KOPT-K1 (cell line): ENCODE data around the gene TSHZ2.
"Not testable (repeated sequence)": the region's sequence is repeated elsewhere in the genome, so short reads cannot be mapped to it uniquely, and the experiment has no call there.

ENCODE experiments used
- H3K27ac ChIP-seq: fragments of 200-600 bp; sonication (generic); 2 replicates; pipeline ENCODE4 v1.5.1; 2016; ENCODE audit warnings: antibody characterized with exemption, mild to moderate bottlenecking, low read depth, low read length; ENCODE audit not compliant: poor library complexity, severe bottlenecking
- H3K36me3 ChIP-seq: fragments of 200-600 bp; sonication (generic); 2 replicates; pipeline ENCODE4 v1.5.1; 2017; ENCODE audit warnings: antibody characterized with exemption, mild to moderate bottlenecking, low read length, moderate library complexity; ENCODE audit not compliant: insufficient read depth
- H3K9me3 ChIP-seq: fragments of 200-600 bp; sonication (generic); 2 replicates; pipeline ENCODE4 v1.5.1; 2017; ENCODE audit warnings: antibody characterized with exemption, low read length, mild to moderate bottlenecking; ENCODE audit not compliant: insufficient read depth, poor library complexity, severe bottlenecking

The TSHZ2 gene

GRCh38 chr20:53364646-53365045, 392.5 kb downstream of the TSHZ2 start:
- H3K9me3 ChIP-seq, result no peaks in the 10 kb centered on the region
- H3K36me3 ChIP-seq, result no peaks in the 10 kb centered on the region
- no peak overlapping the region for H3K27ac ChIP-seq

- Histone ChIP-seq H3K27ac (no peak overlapping the region), H3K36me3 (no peaks in the 10 kb centered on the region), H3K9me3 (no peaks in the 10 kb centered on the region)
Measured at GRCh38 chr20:53365076-53365475, 392.9 kb downstream of the TSHZ2 start.

DNA sequence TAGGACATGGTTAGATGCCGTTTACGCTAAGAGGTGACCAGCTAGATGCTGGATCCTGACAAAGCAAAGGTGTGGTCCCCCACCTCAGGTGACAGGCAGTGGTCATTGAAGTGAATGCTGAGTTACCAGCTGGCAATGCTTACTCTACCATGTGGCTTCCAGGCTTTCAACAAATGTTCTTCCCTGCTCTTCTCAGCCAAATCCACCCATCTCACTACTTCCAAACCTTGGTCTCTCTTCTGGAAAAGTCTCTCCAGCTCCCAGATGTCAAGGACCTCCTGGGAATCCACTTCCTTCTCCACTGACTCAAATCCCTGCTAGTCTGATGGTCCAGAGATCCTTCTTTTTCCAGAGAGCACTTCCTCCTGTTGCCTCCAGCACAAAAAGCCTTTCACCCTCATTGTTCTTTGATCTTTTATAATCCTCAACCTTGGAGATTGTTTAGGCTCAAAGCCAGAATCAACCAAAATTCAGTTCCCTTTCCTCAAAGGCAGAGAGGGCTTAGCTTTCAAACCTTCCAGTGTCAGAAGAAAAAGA, 393.4 kb downstream of the TSHZ2 start:
- no peaks in the 10 kb centered on the region for H3K36me3 ChIP-seq
- no peaks in the 10 kb centered on the region for H3K9me3 ChIP-seq
- no peak overlapping the region for H3K27ac ChIP-seq

DNA sequence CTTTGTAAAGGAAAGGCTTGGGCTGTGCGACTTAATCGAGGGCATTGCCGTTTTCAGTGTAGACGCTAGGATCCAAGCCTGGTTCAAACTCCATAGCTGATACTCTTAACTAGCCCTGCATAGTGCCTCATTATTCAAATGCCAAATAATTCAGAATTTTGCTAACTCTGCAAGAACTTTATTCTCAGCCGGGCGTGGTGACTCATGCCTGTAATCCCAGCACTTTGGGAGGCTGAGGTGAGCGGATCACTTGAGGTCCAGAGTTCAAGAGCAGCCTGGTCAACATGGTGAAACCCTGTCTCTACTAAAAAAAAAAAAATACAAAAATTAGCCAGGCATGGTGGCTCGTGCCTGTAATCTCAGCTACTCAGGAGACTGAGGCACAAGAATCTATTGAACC, 394.8 kb downstream of the TSHZ2 start:
- H3K9me3 ChIP-seq, H3K27ac ChIP-seq, H3K36me3 ChIP-seq: not testable (repeated sequence)

GRCh38 chr20:53369871-53370270, 397.7 kb downstream of the TSHZ2 start:
- Histone ChIP-seq H3K27ac (no peak overlapping the region), H3K9me3 (no peaks in the 10 kb centered on the region), H3K36me3 (no peaks in the 10 kb centered on the region)

DNA sequence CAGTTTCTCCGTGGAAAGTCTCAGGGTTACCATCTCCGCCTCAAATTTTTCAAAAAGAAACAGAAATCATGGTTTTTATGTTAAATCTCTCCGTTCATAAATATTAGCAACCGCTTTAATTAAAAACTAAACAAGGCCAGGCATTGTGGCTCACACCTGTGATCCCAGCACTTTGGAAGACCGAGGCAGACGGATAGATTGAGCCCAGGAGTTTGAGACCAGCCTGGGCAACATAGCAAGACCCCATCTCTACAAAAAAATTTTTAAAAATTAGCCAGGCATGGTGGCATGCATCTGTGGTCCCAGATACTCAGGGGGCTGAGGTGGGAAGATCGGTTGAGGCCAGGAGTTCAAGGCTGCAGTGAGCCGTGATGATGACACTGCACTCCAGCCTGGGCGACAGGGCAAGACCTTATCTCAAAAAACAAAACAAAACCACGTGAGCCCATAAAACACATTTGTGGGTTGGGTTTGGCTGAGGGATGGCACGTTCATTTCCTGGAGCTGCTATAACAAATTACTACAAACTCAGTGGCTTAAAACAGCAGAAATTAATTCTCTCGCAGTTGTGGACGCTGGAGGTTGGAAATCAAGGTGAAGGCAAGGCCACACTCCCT, 398.3 kb downstream of the TSHZ2 start:
- Histone ChIP-seq H3K27ac (no peak overlapping the region), H3K36me3 (no peaks in the 10 kb centered on the region), H3K9me3 (no peaks in the 10 kb centered on the region)

- no peak overlapping the region for H3K27ac ChIP-seq
- no peaks in the 10 kb centered on the region for H3K9me3 ChIP-seq
- H3K36me3 ChIP-seq, result no peaks in the 10 kb centered on the region
Measured at GRCh38 chr20:53371216-53371615, 399.1 kb downstream of the TSHZ2 start.

GRCh38 chr20:53376021-53376420, 403.9 kb downstream of the TSHZ2 start:
- Histone ChIP-seq H3K9me3 (no peaks in the 10 kb centered on the region), H3K27ac (no peak overlapping the region), H3K36me3 (no peaks in the 10 kb centered on the region)

DNA sequence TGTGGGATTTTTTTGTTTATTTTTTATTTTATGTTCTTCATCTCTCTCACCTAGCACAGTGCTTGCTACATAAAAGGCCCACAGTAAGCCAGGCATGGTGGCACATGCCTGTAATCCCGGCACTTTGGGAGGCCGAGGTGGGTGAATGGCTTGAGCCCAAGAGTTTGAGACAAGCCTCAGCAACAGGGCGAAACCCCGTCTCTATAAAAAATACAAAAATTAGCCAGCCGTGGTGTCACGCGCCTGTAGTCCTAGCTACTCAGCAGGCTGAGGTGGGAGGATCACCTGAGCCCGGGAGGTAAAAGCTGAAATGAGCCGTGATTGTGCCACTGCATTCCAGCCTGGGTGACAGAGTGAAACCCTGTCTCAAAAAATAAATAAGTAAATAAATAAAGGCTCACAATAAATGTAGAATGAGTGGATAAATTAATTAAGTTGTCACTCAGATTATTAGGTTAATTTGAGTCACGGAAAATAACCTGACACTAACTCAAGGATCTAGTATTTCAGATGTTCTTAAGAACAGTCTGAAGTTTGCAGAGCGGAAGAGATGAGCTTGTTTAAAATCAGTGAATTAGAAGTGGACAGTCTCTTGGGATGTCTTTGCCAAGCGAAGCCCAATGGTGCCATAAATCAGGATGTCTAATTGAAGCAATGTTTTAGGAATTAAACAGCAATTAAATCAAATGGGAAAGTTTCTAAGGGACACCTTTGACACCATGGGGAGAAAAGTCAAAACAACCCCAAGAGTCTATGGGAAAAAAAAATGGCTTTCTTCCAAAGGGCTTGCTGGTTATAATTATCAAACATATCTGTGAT, 407.1 kb downstream of the TSHZ2 start:
- Histone ChIP-seq H3K36me3 (no peaks in the 10 kb centered on the region), H3K9me3 (no peaks in the 10 kb centered on the region), H3K27ac (no peak overlapping the region)

GRCh38 chr20:53379833-53380120, 407.6 kb downstream of the TSHZ2 start:
- H3K9me3 ChIP-seq, result no peaks in the 10 kb centered on the region
- H3K27ac ChIP-seq, result no peak overlapping the region

DNA sequence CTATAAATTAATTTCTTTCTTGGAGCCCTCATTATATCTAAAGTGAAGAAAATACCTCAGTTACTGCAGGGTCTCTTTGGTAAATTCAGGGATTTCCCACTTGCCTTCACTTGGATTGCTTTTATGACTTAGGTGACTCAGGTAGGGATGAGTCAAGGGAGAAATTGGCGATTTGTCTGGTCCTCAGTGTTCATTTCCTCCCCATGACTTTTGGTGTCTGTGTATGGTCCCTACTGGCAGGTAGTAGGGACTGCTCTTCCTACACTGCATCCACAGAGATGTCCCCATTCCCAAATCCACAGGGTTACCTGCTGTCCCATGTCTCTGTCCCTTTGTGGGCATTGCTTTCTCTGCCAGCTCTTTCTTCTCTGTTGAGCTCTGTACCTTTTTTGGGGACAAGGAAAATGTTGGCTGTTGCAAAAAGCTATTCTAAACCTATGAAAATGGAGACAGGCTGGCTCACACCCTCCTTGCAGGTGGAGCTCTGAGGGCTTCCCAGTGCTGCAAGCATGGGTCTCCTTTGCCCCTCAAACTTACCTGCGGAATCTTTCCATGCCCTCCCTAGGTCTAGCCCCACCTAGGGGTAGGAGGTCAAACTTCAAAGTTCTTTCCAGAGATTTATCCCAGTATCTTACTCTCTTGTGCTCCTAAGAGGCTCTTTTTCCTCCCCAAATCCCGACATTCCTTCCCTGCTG, 409.6 kb downstream of the TSHZ2 start:
- no peak overlapping the region for H3K27ac ChIP-seq
- H3K9me3 ChIP-seq, result no peaks in the 10 kb centered on the region
- H3K36me3 ChIP-seq, result no peaks in the 10 kb centered on the region

More at GRCh38 chr20:53379833-53380120, 407.6 kb downstream of the TSHZ2 start:
- H3K36me3 ChIP-seq, result no peaks in the 10 kb centered on the region

DNA sequence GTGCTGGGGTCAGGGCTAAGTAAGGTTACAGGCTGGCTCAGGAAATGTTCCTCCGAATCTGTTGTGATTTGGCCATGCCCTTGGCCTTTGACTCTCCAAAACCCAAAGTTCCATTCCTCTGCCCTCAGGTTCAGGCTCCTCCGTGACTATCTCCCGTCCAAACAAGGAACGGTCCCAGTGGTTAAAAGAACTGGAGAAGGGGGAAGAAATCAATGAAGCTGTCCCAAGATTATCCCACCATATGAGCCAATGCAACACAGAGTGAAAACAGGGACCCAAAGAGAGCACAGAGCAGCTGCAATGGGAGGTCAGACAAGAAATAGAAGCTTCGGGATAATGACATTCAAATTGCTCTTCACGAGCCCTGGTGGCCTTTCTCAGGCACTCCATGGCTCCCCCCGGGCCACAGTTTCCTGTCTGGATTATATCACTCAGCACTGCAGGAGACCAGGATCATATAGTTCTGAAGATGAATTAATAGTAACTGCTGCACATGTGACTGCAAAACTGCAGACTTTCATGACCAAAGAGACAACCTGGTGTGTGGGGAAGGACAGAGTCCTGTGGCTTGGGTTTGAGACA, 410.2 kb downstream of the TSHZ2 start:
- H3K9me3 ChIP-seq, result no peaks in the 10 kb centered on the region
- no peak overlapping the region for H3K27ac ChIP-seq
- no peaks in the 10 kb centered on the region for H3K36me3 ChIP-seq

- Histone ChIP-seq H3K36me3 (no peaks in the 10 kb centered on the region), H3K9me3 (no peaks in the 10 kb centered on the region), H3K27ac (no peak overlapping the region)
Measured at GRCh38 chr20:53383916-53384315, 411.8 kb downstream of the TSHZ2 start.

DNA sequence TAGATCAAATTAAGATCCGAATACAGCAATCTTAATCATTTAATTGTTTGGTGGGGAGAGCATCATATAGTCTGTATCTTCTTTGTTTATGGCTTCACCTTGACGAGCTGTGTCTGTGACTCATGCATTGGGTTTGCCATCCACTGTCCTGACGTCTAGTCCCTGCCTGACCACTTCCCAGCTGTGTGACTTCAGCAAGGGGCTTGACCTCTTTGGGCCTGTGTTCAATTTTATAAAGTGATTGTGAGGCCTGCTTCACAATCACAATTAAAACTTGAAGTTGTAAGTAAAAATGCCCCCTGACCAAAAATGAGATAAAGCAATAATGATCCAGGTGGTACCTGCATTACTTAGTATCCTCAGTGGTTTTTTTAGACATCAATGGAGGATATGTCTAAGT, 412.2 kb downstream of the TSHZ2 start:
- Histone ChIP-seq H3K36me3 (no peaks in the 10 kb centered on the region), H3K27ac (no peak overlapping the region), H3K9me3 (no peaks in the 10 kb centered on the region)
